ENCODE results near the gene CISD1. TPM values are rescaled to one million over a fixed set of nuclear protein-coding genes. Genes with fewer than 3 reads are reported as not detected.

Gene CISD1
- total and polyA plus RNA-seq, 10 of the 15 experiments (the other 5 are each of a cell fraction or from before 2014, with no cell fraction given): 23.0 to 162 (median 58.5) TPM

- peaks cover 2% of the 10 kb centered on the region; the same call in 1 of the 3 replicates for H3K9me3 ChIP-seq (replicated peaks; ENCODE audit: control insufficient read depth, insufficient read depth, low read length)
- BruUV-seq (replicated peaks): no TSS peak
- CTCF ChIA-PET: interaction anchor here (1.4 kb wide), 1 partner anchor 30 kb away, joined by 6 read pairs; no protein-coding TSS in a partner anchor
- H3K27me3 ChIP-seq (replicated peaks in 1 of 2; ENCODE audit: control insufficient read depth in 2 of 2, insufficient read depth in 2 of 2, low read length in 1 of 2): no peaks in the 10 kb centered on the region
- RAD21 ChIA-PET (ENCODE audit: unreplicated experiment): no interaction called here
- no peak overlapping the region for H3K4me2 ChIP-seq (ENCODE audit: control insufficient read depth, insufficient read depth)
- intact Hi-C loops (cut with micrococcal nuclease; ENCODE audit: unreplicated experiment): loop anchor here (10.0 kb wide), 1 partner anchor 1644 kb away; the partner anchor contains the start of gene CCDC6
- no peak for TF ChIP-seq CBX3 (IDR thresholded peaks at IDR 0.05; ENCODE audit: borderline replicate concordance, low read depth)
- TF ChIP-seq CUX1 (IDR thresholded peaks at IDR 0.05; ENCODE audit: insufficient replicate concordance, low read depth, low read length): no peak
- TF ChIP-seq NR2F1 (conservative IDR thresholded peaks at IDR 0.05): no peak
- TF ChIP-seq POU2F2 (IDR thresholded peaks at IDR 0.05; ENCODE audit: borderline replicate concordance, low read depth, low read length): no peak
- TF ChIP-seq RAD21 (IDR thresholded peaks at IDR 0.05; ENCODE audit: insufficient read depth, low read depth, low read length): no peak
- no peak for TF ChIP-seq ZBTB40 (IDR thresholded peaks at IDR 0.05; ENCODE audit: borderline replicate concordance)
- TF ChIP-seq SMC3 (IDR thresholded peaks at IDR 0.05; ENCODE audit: borderline replicate concordance, low read length): no peak
- TF ChIP-seq CREM (IDR thresholded peaks at IDR 0.05; ENCODE audit: low read depth): no peak
- no peak for TF ChIP-seq SMAD5 (IDR thresholded peaks at IDR 0.05; ENCODE audit: low read depth)
- TF ChIP-seq KLF5 (IDR thresholded peaks at IDR 0.05; ENCODE audit: partially characterized antibody): no peak
- no peak for TF ChIP-seq CBX5 (IDR thresholded peaks at IDR 0.05; ENCODE audit: low read depth)
- no peak for TF ChIP-seq IKZF1 (conservative IDR thresholded peaks at IDR 0.05)
- TF ChIP-seq SREBF2 (IDR thresholded peaks at IDR 0.05; ENCODE audit: low read length): no peak
- ATAC-seq: no peak
- H3K36me3 ChIP-seq (ENCODE audit: control insufficient read depth in 2 of 2, insufficient read depth in 2 of 2, low read length in 1 of 2): peaks cover 0 to 11% of the 10 kb centered on the region in 2 experiments; a peak in 1 of 4 replicates
- H3K4me3 ChIP-seq: no peak overlapping the region
- H3K27ac ChIP-seq (ENCODE audit: control insufficient read depth, insufficient read depth): no peak overlapping the region
- in situ Hi-C loops (cut with MboI): no loop called here
- no peak for FAIRE-seq
- no peaks in the 10 kb centered on the region for H4K20me1 ChIP-seq (ENCODE audit: control insufficient read depth, insufficient read depth)
- SMC1A ChIA-PET (ENCODE audit: uncharacterized antibody, unreplicated experiment): interaction anchor here (1.0 to 1.2 kb wide), 2 partner anchors 12 to 31 kb away, joined by 3 read pairs; no protein-coding TSS in a partner anchor
- H3K4me1 ChIP-seq (ENCODE audit: control insufficient read depth, insufficient read depth, low read length): no peaks in the 10 kb centered on the region
- no peak overlapping the region for H2AFZ ChIP-seq (ENCODE audit: control insufficient read depth, low read depth, low read length)
- POLR2A ChIA-PET: interaction anchor here (0.6 kb wide), 1 partner anchor 156 kb away, joined by 3 read pairs; no protein-coding TSS in a partner anchor
- no peak for DNase-seq (ENCODE audit: low read depth, low spot score)
- peaks cover 62% of the 10 kb centered on the region for H3K79me2 ChIP-seq (ENCODE audit: control insufficient read depth, insufficient read depth, low read length)
- H3K9ac ChIP-seq (ENCODE audit: control insufficient read depth, insufficient read depth, low read length): no peak overlapping the region
These were observed 8.6 kb upstream of the CISD1 start for GRCh38 chr10:58260334-58260733.

All from GM12878 (cell line).